ENCODE data around the gene UMPS. TPM values are rescaled to one million over a fixed set of nuclear protein-coding genes. Genes with fewer than 3 reads are reported as not detected.

The UMPS gene
- total and polyA plus RNA-seq, 2 donors = 15.0 to 32.6 TPM

DNA sequence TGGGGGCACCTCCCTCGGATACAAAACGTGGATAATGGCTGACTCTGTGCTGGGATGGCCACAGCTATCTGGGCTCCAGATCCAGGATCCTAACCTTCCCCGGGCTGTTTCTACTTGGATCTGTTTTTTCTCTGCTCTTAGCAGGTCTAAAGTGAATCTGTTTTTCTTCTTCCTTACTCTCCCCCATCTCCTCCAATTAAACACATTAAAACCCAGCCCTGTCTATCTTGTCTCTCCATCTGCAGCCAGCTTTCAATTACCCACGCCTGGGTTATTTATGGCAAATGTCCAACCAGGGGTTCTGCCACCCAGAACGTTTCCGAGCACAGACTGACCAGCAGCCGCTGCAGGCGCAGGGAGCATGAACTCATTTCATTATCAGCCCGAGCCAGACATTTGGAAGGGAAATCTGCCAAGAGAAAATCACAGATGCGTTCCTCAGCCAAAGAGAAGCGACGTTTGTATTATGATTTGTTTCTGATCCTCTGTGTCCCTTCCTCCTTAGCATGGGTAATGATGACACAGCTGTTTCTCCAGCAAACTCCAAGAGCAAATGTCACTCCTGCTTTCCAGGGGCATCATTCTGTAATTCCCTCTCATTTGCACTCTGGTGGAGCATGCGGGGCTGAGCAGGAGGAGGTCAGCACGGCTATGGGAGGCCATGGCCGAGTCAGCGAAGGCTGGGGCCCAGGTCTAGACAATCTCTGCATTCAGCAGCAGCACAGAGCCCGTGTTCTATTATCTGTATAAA, 42.0 kb downstream of the UMPS start:
- peak; percentile 69 for DNase-seq (ENCODE audit: extremely low spot score)

GRCh38 chr3:124773351-124774326, 43.4 kb downstream of the UMPS start:
- H3K4me1 ChIP-seq (ENCODE audit: insufficient read depth) = no peaks in the 10 kb centered on the region
- no peak for DNase-seq (ENCODE audit: extremely low spot score)
- H3K36me3 ChIP-seq (ENCODE audit: insufficient read depth) = no peaks in the 10 kb centered on the region
- WGBS = 96% methylated on average over 17 of the region's 17 CpGs
- H3K27ac ChIP-seq (ENCODE audit: low read depth) = no peak overlapping the region
- no peak overlapping the region for H3K4me3 ChIP-seq (ENCODE audit: low read depth, low read length)

More for the DNA sequence above, 42.0 kb downstream of the UMPS start:
- Histone ChIP-seq H3K4me1 (ENCODE audit: insufficient read depth) (no peaks in the 10 kb centered on the region), H3K4me3 (ENCODE audit: low read depth, low read length) (no peak overlapping the region), H3K27ac (ENCODE audit: low read depth) (no peak overlapping the region), H3K36me3 (ENCODE audit: insufficient read depth) (no peaks in the 10 kb centered on the region)
- WGBS = 15% methylated on average over 17 of the region's 17 CpGs

DNA sequence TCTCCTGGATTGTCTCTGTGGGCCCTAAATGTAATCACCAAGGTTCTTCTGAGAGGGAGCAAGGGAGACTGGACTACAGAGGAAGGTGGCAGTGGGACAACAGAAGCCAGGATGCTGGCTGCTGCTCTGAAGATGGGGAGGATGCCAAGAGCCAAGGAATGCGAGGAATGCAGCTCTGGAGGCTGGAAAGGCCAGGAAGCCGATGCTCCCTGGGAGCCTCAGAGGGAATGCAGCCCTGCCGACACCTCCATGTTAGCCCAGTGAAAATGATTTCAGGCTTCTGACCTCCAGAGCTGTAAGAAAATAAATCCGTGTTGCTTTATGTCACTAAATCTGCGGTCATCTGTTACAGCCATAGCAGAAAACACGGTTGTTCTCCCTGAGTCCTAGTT, 44.1 kb downstream of the UMPS start:
- Histone ChIP-seq H3K4me1 (ENCODE audit: insufficient read depth) (no peaks in the 10 kb centered on the region), H3K36me3 (ENCODE audit: insufficient read depth) (no peaks in the 10 kb centered on the region), H3K27ac (ENCODE audit: low read depth) (no peak overlapping the region), H3K4me3 (ENCODE audit: low read depth, low read length) (no peak overlapping the region)
- 45% methylated on average over 6 of the region's 6 CpGs for whole genome bisulfite sequencing
- no peak for DNase-seq (ENCODE audit: extremely low spot score)

- Histone ChIP-seq H3K27ac (ENCODE audit: low read depth) (no peak overlapping the region), H3K4me1 (ENCODE audit: insufficient read depth) (no peaks in the 10 kb centered on the region), H3K4me3 (ENCODE audit: low read depth, low read length) (no peak overlapping the region), H3K36me3 (ENCODE audit: insufficient read depth) (no peaks in the 10 kb centered on the region)
- 84% methylated on average over 7 of the region's 7 CpGs for WGBS
- no peak for DNase-seq (ENCODE audit: extremely low spot score)
Measured at GRCh38 chr3:124774841-124775402, 44.7 kb downstream of the UMPS start.

DNA sequence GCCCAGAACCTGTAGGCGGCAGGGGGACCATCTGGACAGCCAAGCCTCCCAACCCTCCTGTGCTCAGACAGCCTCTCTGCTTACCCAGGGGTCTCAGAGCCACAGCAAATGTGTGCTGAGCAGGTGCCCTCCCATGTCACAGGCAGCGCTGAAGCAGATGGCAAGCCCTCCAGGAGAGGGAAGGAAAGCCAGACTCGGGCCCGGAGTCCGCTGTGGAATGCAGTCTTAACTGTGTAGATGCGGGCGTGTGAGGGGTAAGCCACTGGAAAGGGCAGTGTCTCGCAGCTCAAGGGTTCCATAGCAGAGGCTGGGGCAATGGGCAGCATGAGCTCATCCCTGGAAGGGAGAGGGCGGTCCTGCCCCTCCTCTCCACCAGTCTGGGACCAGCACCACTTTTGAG, 45.6 kb downstream of the UMPS start:
- Histone ChIP-seq H3K4me1 (ENCODE audit: insufficient read depth) (no peaks in the 10 kb centered on the region), H3K36me3 (ENCODE audit: insufficient read depth) (no peaks in the 10 kb centered on the region), H3K4me3 (ENCODE audit: low read depth, low read length) (no peak overlapping the region), H3K27ac (ENCODE audit: low read depth) (no peak overlapping the region)
- no peak for DNase-seq (ENCODE audit: extremely low spot score)
- 89% methylated on average over 9 of the region's 9 CpGs for WGBS

GRCh38 chr3:124776856-124777255, 46.6 kb downstream of the UMPS start:
- Histone ChIP-seq H3K4me3 (ENCODE audit: low read depth, low read length) (no peak overlapping the region), H3K4me1 (ENCODE audit: insufficient read depth) (no peaks in the 10 kb centered on the region), H3K27ac (ENCODE audit: low read depth) (no peak overlapping the region), H3K36me3 (ENCODE audit: insufficient read depth) (no peaks in the 10 kb centered on the region)
- DNase-seq (ENCODE audit: extremely low spot score) = no peak
- WGBS = 95% methylated on average over 5 of the region's 5 CpGs

GRCh38 chr3:124777762-124778470, 47.7 kb downstream of the UMPS start:
- DNase-seq (ENCODE audit: extremely low spot score) = no peak
- Histone ChIP-seq H3K4me3 (ENCODE audit: low read depth, low read length) (no peak overlapping the region), H3K36me3 (ENCODE audit: insufficient read depth) (no peaks in the 10 kb centered on the region), H3K27ac (ENCODE audit: low read depth) (no peak overlapping the region), H3K4me1 (ENCODE audit: insufficient read depth) (no peaks in the 10 kb centered on the region)
- WGBS = 84% methylated on average over 5 of the region's 5 CpGs

GRCh38 chr3:124779116-124779515, 48.9 kb downstream of the UMPS start:
- Histone ChIP-seq H3K27ac (ENCODE audit: low read depth) (no peak overlapping the region), H3K4me1 (ENCODE audit: insufficient read depth) (no peaks in the 10 kb centered on the region), H3K4me3 (ENCODE audit: low read depth, low read length) (no peak overlapping the region), H3K36me3 (ENCODE audit: insufficient read depth) (no peaks in the 10 kb centered on the region)
- WGBS = 88% methylated on average over 7 of the region's 7 CpGs
- DNase-seq (ENCODE audit: extremely low spot score) = no peak

- no peaks in the 10 kb centered on the region for H3K4me1 ChIP-seq (ENCODE audit: insufficient read depth)
- H3K27ac ChIP-seq (ENCODE audit: low read depth) = no peak overlapping the region
- no peaks in the 10 kb centered on the region for H3K36me3 ChIP-seq (ENCODE audit: insufficient read depth)
- 61% methylated on average over 9 of the region's 9 CpGs for WGBS
- no peak overlapping the region for H3K4me3 ChIP-seq (ENCODE audit: low read depth, low read length)
- no peak for DNase-seq (ENCODE audit: extremely low spot score)
Measured at GRCh38 chr3:124779751-124780191, 49.5 kb downstream of the UMPS start.

- Histone ChIP-seq H3K4me1 (ENCODE audit: insufficient read depth) (no peaks in the 10 kb centered on the region), H3K36me3 (ENCODE audit: insufficient read depth) (no peaks in the 10 kb centered on the region), H3K4me3 (ENCODE audit: low read depth, low read length) (no peak overlapping the region), H3K27ac (ENCODE audit: low read depth) (peak overlapping the region; percentile 3)
- DNase-seq (ENCODE audit: extremely low spot score) = no peak
- WGBS = 14% methylated on average over 8 of the region's 8 CpGs
Measured at GRCh38 chr3:124780356-124780755, 50.1 kb downstream of the UMPS start.

DNA sequence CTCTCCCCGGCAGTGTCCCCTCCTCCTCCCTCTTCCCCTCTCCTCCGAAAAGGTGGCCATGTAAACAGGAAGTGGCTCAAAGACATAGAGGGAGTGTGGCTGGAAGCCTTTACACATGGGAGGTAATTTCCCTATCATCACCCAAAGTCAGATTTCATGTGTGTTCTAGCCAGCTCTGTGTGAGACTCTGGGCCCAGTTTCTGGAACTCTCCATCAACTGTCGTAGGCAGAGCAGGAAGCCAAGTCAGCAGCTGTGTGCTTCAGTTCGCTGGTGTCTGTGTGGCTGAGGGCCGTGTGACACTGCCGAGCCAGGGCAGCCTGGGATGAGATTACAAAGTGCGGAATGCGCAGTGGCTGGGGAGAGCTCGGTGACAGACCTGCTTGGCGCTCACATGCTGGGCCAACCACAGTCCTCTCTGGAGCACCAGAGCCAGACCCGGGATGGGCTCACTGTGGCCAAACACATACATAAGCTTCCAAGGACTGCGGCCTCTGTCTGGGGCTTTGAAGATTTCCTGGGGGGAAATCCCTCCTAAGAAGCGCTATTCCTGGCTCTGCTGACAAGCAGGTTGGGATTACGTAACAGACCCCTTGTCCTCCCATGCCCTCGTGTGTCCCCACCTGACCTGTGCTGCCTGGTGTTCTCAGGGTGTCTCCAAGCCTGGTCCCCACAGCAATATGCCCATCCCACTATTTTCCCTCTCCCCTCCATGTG, 50.7 kb downstream of the UMPS start:
- no peak for DNase-seq (ENCODE audit: extremely low spot score)
- no peaks in the 10 kb centered on the region for H3K4me1 ChIP-seq (ENCODE audit: insufficient read depth)
- H3K36me3 ChIP-seq (ENCODE audit: insufficient read depth) = no peaks in the 10 kb centered on the region
- H3K27ac ChIP-seq (ENCODE audit: low read depth) = peak overlapping the region; percentile 3
- no peak overlapping the region for H3K4me3 ChIP-seq (ENCODE audit: low read depth, low read length)
- WGBS = 16% methylated on average over 15 of the region's 15 CpGs

DNA sequence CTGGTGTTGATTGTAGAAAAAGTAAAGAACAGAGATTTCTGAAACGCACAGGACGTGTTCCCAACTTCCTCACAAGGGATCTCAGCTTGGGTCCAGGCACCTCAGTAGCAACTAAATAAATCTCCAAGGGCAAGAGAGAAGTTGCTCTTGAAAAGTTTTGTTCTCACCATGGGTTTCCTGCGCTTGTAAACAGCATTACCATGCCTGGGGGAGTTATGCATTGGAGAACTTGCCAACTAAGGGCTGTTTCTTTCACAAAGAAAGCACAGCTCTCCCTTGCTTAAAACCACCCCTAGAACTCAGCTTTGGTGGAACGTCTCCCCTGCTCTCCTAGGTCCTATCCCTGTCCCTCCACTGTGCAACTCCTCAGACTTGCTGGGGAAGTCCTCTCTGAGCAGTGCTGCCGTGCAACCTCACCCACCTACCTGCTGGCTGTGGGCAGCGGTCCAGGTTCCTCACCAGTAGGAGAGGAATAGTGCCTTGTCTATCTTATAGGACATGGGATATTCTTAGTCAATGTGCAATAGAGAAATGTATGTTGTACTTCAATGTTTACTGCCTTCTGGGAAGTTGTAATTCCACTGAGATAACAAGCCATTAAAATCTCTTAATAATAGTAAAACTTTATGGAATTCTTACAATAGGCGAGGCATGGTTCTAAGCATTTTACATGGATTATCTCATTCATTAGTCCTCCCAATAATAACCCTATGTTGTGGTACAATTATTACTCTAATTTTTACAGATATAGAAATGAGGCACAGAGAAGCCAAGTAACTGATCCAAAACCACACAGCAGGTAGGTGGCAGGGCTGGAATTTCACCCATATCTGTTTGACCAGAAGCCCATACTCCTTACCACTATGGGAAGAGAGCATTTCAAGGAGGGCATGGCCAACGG, 51.5 kb downstream of the UMPS start:
- Histone ChIP-seq H3K36me3 (ENCODE audit: insufficient read depth) (no peaks in the 10 kb centered on the region), H3K4me1 (ENCODE audit: insufficient read depth) (no peaks in the 10 kb centered on the region), H3K27ac (ENCODE audit: low read depth) (no peak overlapping the region), H3K4me3 (ENCODE audit: low read depth, low read length) (no peak overlapping the region)
- no peak for DNase-seq (ENCODE audit: extremely low spot score)
- WGBS = 67% methylated on average over 8 of the region's 8 CpGs

Data from urinary bladder (tissue), 4 donors.